Middle frontal gyrus (tissue), 1 donor: ENCODE results near the gene FBLN2.

ENCODE experiments used
- DNase-seq: peaks from one replicate; pipeline ENCODE4 v3.0.0-alpha.2; 2015; ENCODE audit warnings: low spot score; ENCODE audit errors: extremely low spot score

Gene FBLN2

DNA sequence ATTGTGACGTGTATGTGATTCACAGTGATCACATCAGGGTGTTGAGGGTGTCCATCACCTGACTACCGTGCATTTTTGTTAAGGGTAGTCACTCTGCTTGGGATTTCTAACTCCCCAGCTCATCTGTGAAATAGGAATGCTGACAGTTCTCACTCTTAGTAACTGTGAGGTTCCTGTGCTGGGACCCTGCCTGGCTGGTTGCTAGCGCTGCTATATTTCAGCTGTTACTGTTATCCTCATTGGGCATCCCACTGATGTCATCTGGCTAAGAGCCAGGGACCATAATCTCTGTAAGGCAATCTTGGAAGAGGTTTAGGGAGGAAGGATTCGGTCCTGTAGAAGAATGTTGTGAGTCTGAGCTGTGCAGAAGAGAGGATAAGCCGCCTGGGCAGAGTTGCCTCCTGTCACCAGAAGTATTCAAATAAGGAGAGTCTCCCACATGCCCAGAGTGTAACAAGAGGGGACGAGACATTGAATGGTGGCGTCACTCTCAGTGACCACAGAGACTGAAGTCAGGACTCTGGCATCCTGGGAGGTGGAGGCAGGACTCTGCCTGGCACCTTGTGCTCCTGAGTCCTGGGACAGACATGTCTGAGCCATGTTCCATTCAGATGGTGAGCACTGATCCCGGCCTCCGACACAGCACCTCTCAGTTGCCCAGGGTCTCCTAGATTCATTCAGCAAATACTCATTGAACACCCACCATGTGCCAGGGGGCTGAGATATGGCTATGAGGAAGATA is 52.2 kb downstream of the FBLN2 start:
- DNase-seq: no peak

DNA sequence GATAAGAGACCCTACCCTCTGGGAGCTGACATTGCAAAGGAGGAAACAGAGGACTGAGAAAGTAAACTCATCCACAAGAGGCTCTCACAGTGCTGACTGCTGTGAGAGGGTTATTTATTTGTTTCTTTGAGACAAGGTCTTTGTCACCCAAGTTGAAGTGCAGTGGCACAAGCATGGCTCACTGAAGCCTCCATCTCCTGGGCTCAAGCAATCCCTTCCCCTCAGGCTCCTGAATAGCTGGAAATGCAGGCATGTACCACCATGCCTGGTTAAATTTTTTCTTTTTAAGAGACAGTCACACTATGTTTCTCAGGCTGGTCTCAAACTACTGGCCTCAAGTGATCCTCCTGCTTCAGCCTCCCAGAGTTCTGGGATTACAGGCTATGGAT is 52.8 kb downstream of the FBLN2 start:
- DNase-seq: no peak

DNA sequence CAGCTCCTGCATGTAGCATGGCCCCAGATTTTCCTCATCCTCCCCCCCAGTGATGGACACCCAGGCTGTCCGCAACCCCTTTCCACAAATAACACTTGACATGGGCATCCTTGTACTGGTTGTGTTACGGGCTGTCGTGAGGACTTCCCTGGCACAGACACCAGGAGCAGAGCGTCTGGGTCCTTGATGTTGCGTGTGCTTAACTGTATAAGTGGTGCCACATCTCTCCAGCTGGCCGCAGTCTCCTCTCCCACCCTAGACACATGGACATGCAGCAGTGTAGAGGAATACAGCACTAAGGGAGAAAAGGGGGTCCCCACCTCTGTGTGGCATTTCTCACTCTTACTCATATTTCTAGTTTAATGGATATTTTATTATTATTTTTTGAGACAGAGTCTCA is 56.6 kb downstream of the FBLN2 start:
- no peak for DNase-seq

DNA sequence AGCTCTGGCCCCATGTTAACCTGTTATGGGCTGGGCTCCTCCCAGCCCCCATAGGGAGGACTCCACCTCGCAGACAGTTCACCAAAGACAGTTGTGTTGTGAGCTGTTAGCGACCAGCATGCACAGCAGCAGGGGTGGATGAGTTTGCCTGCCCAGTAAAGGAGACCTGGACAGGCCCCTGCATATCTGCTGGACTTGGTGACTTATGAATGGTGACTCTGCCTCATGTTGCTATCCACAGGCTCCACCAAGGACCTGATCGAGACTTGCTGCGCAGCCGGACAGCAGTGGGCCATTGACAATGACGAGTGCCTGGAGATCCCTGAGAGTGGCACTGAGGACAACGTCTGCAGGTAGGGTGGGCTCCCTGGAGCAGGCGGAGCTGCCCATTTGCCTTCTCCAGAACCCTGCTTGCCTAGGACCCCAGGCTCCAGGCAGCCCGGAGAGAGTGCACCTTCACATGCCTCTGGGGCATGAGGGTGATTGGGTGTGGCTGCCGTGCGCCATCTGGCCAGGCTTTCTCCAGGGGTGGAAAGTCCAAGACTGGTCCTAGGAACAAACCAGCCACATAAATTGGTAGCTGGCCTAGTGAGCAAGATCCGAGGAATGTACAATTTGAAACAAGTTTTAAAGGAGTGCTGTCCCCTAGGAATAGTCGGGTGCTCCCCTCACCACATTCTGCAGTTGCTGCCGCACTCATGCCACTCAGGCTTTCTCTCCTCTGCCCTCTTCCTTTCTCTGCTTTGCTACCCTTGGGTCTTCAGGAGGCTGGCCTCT is 59.1 kb downstream of the FBLN2 start:
- no peak for DNase-seq

DNA sequence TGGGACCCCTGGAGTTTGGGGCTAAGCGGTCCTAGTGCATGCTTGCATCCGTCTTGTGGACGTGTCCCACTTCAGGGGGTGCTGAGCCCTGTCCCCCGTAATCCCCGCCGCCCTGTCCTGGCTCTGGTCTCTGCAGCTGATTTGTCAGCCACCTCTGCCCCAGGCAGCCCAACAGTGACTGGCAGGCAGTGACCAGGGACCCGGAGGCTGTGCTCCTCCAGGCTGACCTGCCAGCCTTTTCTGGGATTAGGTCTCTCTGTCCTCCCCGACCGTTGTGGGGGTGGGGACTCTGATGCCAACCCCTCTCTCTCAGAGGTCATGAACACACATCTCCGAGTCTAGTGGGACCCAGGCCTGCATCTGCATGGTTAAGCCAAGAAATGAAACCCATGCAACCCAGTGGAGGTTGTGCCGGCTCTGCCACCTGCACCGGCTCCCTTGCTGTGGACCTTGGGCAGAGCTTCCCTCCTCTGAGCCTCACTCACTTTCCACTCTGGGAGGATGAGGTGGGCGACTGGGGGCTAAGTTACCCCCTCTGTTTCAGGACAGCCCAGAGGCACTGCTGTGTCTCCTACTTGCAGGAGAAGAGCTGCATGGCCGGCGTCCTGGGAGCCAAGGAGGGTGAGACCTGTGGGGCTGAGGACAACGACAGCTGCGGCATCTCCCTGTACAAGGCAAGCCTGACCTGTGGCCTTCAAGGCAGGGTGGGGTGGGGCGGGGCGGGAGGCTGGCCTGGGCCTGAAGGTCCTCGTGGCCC is 60.2 kb downstream of the FBLN2 start:
- DNase-seq: no peak

DNA sequence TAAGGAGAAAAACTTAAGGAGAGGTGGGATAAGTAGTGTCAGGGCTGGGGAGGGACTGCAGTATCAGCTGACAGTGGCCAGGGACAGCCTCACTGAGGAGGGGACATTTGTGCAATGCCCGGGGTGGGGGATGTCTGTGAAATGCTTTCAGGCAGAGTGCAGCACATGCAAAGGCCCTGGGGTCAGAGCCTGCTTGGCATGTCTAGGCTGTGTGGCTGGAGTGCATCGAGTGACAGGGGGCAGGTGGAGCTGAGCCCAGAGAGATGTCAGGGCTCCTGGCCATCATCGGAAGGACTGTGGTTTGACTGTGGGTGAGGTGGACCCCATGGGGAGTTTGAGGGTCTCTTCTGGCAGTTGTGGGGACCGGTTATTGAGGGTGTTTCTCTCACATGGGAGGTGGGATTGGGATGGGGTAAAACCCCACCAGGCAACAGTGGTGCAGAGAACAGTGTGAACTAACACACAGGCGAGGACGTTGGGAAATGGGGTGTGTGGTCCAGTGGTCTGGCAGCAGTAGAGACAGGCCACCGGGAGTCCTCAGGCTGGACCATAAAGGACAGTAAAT is 61.2 kb downstream of the FBLN2 start:
- DNase-seq: no peak

DNA sequence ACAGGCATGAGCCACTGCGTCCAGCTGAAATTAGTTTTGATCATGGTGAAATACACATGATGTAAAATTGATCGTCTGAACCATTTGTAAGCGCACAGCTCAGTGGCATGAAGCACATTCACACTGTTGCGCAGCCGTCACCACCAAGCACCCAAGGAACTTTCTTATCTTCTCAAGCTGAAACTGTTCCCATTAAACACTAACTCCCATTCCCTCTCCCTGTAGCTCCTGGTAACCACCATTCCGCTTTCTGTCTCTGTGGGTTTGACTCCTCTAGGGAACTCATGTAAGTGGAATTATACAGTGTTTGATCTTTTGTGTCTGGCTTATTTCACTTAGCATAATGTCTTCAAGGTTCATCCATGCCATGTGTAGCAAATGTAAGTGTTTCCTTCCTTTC is 62.3 kb downstream of the FBLN2 start:
- no peak for DNase-seq

DNA sequence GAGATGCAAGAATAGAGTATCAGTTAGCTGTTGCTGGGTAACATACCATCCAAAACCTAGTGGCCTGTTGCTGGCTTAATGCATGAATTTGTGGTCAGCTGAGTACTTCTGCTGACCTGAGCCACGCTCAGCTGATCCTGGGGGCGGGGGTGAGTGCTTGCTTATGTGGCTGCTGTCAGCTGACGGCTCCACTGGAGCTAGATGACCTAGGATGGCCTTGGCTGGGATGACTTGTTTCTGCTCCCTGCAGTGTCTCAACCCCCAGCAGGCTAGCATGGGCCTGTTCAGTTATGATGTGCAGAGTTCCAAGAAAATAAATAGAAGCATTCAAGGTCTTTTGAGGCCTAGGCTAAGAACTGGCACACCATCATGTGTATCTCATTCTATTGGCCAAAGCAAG is 63.9 kb downstream of the FBLN2 start:
- no peak for DNase-seq

DNA sequence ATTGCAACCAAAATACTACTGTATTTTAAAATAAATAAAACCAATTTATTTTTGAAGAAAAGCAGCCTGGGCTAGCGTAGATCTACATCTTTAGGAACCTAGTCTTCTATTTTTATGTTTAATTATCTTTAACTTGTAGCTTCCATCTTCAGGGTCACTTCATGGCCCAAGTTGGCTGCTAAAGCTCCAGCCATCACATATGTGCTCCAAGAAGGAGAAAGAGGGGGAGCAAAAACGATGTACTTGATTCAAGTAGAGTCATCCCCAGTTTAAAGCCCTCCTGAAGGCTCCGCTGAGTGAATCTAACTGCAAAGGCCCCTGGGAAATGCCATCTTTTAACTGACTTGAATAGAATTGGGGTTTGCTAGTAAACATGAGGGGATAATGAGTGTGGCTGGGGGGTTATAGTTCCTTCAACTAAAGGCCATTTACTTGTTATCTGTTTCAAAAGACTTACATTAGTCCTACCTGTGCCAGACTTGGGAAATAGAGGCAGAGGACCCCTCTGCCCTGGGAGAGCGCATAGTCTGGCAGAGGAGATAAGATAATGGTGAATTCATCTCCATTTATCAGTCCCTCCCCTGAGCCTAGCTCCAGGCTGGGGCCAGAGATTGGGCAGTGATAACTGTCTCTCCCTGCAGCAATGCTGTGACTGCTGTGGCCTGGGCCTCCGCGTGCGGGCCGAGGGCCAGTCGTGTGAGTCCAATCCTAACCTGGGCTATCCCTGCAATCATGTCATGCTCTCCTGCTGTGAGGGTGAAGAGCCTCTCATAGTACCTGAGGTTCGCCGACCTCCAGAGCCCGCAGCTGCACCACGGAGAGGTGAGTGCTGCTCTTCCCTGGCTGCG is 64.6 kb downstream of the FBLN2 start:
- DNase-seq: no peak

DNA sequence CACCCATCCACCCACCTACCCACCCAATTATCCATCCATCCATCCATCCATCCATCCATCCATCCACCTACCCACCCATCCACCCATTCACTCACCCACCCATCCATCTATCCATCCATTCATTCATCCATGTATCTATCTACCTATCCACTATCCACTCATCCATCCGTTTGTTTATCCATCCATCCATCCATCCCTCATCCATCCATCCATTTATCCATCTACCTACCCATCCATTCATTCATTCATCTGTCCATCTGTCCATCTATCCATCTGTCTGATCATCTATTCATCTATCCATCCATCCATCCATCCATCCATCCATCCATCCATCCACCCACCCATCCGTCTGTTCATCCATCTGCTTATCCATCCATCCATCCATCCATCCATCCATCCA is 65.7 kb downstream of the FBLN2 start:
- DNase-seq: no peak

DNA sequence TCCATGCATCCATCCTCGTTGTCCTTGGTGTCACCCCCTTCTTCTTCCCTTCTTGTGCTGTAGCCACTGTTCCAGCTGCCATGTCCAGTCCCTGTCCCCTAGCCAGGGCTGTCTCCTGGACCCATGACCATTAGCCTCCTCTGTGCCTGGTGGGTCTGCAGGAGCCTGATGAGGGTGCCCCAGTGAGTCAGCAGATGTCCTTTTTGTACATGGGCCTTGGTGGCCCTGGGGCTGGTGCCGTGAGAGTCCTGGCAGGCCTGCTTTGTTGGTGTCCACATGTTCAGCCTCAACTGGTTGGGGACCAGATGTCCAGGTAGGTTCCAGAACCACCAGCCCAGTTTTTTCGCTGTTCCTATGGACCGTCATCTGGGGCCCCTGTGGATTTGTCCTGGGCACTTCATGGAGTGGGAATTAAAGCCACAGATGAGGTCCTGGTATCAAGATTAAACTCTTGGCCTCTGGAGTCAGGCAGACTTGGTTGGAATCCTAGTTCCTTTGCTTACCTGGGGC is 66.1 kb downstream of the FBLN2 start:
- no peak for DNase-seq

DNA sequence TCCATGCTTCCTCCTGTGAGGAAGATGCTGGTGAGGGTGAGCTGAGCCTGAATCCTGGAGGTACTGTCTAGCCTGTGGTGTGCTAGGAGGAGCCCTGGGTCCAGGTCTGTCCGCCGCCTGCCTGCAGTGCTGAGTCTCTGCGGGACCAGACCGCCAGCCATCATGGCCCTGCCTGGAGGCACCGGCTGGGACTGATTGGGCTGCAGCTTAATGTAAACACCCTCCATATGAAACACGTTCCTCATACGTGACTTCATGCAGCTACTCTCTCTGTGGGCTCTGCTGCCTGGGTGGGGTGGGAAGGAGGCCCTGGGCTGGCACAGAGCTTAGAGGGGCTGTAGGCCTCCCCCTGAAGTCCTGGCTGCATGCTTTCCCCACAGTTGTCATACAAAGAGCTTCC is 67.4 kb downstream of the FBLN2 start:
- no peak for DNase-seq

DNA sequence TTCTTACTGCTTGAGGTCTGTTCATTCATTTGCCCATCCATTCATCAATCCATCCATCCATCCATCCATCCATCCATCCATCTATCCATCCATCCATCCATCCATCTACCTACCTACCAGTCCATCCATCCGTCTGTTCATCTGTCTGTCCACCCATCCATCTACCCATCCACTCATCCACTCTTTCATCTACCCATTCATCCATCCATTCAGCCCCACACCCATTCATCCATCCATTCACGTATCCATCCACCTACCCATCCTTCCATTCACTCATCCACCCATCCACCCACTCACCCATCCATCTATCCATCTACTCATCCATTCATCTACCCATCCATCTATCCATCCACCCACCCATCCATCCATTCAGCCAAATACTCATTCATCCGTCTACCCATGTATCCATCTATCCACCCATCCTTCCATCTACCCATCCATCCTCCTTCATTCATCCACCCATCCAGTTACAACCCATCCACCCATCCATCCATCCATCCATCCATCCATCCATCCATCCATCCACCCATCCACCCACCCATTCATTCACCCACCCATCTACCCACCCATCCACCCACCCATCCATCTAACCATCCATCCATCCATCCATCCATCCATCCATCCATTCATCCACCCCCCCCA is 68.3 kb downstream of the FBLN2 start:
- DNase-seq: no peak

DNA sequence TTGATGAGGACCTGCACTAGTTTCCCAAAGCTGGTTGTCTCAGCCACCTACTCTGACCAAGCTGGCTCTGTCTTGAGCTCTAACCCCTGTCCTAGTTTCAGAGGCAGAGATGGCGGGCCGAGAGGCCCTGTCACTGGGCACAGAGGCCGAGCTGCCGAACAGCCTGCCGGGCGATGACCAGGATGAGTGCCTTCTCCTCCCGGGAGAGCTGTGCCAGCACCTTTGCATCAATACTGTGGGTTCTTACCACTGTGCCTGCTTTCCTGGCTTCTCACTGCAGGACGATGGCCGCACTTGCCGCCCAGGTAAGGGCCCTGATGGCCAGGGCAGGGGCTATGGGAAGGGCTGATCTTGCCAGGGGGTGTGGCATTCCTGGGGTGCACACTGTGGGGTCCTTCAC is 69.1 kb downstream of the FBLN2 start:
- DNase-seq: no peak

DNA sequence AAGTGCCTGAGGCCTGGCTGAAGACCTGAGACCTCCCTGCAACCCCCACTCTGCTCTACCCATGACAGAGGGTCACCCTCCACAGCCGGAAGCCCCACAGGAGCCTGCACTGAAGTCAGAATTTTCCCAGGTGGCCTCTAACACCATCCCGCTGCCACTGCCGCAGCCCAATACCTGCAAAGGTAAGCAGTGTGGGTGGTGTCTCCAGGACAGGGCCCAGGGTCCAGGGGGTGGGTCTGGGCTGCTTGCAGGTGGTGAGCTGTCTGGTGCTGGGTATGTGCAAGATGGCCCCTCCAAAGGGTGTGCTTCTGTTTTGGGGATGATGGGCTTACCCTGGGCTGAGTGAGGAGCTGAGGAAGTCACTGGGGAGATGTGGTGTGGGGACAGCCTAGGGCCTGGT is 69.9 kb downstream of the FBLN2 start:
- no peak for DNase-seq

DNA sequence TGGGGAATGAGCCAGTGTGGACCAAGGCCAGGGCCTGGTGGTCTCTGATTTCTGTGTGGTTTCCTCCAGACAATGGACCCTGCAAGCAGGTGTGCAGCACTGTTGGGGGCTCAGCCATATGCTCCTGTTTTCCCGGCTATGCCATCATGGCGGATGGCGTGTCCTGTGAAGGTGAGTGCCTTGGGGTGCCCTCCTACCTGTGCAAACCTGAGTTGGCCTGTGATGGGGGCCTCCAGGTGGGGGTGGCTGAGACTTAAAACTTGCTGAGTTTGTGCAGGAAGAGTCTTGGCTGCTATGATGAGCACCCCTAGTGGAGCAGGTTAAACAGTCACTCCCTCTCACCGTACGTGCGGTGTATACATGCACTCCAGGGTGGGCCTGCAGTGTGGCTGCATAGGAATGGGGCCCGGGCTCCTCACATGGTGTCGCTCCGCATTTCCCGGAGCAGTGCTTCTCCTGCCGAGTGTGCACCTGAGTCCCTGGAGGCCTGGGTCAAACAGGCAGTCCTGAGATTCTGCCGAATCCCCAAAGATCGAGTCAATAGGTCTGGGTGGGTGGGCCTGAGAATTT is 70.8 kb downstream of the FBLN2 start:
- no peak for DNase-seq

DNA sequence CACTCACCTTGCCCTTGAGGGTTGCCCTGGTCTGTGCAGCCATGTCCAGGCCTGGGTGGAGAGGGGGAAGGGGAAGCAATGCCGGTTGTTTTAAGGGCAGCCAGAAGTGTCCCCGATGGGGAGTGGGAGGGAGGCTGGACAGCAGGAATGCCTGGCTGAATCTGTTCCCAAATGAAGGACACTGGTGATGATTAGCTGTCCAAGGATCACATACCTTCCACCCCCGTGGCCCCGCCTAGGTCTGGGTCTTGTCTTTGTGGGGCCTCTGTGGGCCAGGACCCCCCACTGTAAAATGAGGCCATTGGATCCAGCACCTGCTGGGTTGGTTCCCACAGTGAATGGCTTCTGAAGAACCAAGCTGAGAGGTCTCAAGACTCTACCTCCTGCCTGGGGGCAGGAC is 71.4 kb downstream of the FBLN2 start:
- no peak for DNase-seq

DNA sequence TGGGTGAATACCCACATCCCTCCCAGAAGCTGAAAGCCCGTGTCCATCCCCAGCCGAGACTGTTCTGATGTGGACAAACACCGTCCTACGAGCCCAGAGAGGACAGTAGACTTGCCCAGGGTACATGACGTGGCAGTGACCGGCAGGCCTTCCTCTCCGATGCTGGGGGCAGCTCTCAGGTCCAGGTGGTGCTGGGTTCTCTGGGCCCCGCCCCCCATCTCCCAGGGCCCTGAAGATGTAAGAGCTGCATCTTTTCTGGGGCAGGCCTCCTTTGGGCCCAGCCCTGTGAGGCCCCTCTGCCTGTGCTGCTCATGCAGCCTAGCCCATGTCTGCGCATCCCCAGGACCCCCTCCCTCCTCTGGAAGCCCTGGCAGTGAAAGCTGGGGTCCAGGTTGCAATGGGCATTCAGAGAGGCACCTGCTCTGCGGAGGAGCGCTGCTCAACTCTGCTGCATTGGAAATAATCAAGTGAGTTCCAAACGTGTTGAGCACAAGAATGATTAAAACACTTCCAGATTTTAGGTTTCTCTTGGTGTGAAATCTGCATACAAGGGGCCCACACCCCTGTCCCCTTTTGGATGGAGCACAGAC is 71.9 kb downstream of the FBLN2 start:
- DNase-seq: no peak

DNA sequence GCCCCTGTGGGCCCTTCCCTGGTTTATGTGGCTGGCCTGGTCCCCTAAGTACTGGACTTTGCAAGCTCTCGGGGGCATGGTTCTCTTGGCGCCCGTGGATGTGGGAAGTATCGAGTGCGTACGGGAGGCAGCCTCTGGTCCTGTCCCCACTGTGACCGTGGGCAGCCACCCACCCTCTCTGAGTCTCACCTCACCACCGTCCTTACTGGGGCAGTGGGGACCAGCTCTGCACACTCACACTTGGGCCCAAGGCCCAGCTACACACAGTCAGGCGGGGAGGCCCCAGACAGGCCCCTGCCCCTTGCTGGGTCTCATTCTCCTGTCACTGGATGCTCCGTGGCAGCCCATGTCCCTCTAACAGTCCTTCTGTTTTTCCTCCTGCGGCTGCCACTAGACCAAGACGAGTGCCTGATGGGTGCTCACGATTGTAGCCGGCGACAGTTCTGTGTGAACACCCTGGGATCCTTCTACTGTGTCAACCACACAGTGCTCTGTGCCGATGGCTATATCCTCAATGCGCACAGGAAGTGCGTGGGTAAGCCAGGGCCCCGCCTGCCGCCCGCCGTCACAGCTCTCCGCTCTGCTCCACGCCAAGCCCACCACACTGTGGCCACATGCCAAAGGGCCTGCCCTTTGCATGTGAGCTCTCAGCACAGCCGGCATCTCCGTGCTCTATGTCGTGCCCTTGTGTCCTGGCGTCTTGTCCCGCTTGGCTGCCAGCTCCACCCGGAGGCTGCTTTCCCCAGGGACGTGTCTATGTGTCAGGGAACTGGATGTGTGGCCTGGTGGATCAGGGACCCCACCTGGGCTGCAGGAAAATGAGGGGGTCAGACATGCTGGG is 72.7 kb downstream of the FBLN2 start:
- no peak for DNase-seq
